HG02642 (cell line): ENCODE data around the gene WDR77.

Source experiments
- ATAC-seq: cut with Tn5 transposase; IDR thresholded peaks from one replicate; pipeline ENCODE4 v1.9.1; 2021; ENCODE audit warnings: mild to moderate bottlenecking; ENCODE audit not compliant: unreplicated experiment, poor library complexity

WDR77 gene

DNA sequence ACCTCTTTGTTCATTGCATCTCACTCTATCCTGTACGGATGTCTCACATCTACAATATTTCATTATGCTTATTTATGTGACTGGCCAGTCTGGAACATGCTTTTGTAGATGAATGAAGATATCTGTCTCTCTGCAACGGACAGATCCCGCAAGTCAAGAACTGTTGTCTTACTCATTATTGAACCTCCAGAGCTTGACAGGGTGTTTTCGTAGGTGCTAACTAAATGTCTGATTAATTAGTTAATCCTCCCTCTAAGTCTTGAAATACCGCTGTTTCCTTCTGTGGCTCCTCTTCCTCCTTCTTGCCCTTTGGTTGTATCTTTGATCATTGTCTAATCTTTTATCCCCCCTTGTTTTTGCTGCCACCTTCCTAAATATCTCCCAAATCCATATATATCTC is 21.5 kb upstream of the WDR77 start:
- no peak for ATAC-seq

- ATAC-seq: no peak
Observed at GRCh38 chr1:111469539-111469938, 20.5 kb upstream of the WDR77 start.

GRCh38 chr1:111468717-111469100 is 19.7 kb upstream of the WDR77 start:
- no peak for ATAC-seq

GRCh38 chr1:111467865-111468716 is 19.0 kb upstream of the WDR77 start:
- no peak for ATAC-seq

GRCh38 chr1:111466480-111466879 is 17.4 kb upstream of the WDR77 start:
- ATAC-seq: no peak

DNA sequence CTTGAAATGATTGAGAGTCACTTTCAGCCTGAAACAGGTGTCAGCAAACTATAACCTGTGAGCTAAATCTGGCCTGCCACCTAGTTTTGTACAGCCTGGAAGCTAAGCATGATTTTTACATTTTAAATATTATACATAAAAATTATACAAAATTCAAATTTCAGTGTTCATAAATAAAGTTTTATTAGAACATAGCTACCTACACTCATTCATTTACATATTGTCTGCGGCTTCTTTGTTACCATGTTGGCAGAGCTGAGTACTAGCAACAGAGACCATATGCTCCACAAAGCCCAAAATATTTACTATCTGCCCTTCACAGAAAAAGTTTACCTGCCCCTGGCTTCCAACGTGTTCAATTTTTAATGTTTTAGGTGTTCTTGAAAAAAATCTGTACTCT is 16.7 kb upstream of the WDR77 start:
- ATAC-seq: no peak

DNA sequence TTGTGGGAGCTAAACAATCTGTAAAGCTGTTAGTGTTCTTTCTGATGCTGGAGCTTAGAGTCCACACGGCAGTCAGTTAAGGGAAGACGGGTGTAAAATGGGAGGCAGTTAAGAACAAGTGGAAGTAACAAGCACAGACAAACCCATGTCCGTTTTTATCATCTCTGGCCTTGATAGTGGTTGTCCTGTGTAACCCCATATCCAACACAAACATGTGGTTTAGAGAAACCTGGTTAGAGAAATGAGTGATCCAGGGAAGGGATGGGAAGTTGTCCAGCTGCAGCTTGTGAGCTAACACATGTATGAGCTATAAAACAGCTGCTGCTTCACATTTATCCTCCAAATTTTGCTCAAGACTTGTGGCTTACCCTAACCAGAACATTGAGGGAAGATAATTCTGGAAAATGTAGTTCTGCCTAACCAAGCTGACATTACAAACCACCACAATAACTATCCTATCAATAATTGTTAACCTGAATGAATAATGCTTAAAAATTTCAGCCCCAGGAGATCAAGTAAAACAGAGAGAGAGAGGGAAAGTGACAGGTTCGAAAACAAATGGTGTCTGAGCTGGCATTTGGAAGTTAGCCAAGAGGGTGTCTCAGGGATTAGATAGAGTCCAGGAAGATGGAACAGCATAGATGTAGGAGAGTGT is 14.1 kb upstream of the WDR77 start:
- no peak for ATAC-seq

DNA sequence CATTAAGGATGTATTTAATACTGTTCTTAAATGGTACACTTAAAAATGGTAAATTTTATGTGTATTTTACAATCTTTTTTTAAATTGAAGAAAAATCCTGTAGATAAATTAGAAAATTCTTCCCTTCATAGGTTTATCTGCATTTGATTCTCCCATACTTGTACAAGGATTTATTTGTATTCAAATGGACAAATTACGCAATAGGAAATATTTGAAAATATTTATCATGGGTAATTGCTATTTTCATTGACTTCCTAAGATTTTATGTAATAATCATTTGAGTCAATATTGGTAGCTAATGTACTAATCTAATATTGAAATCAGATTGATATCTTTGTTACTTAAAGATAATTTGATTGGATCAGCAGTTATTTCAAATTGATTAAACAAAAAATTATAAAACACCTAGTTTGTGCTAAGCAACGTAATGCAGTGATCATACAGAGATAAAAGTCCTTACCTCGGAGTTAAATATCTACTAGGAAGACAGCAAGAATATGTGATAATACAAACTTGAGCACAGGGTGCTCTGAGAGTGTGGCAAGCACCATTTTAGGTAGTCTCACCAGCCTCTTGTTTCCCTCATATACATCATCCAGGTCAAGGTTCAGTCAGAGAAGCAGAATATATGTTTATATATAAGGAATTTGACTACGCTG is 13.4 kb upstream of the WDR77 start:
- ATAC-seq: no peak

DNA sequence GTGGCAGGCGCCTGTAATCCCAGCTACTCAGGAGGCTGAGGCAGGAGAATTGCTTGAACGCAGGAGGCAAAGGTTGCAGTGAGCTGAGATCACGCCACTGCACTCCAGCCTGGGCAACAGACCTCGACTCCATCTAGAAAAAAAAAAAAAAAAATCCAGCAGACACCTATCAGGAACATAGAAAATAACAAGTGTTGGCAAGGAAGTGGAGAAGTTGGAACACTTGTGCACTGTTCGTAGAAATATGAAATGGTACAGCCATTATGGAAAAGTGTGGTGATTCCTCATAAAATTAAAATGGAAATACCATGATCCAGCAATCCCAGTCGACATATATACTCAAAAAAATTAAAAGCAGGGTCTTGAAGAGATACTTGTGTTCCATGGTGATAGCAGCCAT is 12.7 kb upstream of the WDR77 start:
- no peak for ATAC-seq

DNA sequence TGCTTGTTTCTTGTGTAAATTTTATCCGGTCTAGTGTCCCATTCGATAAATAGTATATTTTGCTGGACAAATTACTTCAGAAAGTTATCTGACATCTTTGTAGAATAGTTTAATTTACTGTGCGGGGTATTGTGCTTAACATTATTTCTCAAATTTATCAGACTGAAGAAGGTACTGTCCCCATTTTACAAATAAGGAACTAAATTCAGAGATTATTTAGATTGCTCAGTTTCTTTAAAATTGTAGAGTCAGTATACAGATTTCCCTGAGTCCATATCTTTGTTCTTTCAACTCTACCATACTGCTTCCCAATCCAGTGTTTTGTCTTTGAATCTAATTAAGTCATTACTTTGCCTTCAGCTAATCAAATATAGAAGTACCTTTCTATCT is 6.6 kb upstream of the WDR77 start:
- no peak for ATAC-seq

DNA sequence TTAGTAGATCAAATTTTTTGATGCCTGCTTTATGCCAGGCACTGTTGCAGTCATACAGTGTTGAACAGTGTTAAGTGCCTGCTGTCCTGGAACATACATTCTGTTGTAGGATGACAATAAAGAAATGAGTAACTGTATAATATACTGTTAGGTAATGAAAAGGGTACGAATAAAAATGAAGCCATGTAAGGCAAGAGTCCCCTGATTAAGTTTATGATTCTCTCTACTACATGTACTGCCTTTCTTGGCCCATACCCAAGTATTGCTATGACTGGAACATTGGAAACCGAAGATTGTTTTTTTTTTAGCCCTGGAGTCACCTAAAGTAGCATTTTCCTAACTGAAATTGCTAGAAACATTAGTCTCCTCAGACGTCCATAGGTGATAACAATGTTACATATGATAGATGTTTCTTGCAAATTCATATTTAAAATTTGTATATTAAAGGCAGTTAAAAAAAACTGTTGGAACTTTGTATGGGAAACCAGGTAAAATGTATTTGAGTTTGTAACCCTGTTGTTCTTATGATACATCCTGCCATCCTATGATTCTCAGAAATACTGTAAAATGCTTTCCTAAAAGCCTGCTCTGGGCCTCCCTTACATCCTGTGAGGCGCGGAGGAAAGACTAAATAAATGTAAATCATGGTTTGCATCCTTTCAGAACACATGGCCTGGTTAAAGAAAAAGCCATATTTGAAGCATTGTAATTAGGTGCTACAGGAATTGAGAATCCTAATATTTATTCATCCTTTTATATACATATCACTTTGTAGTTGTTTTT is 6.0 kb upstream of the WDR77 start:
- ATAC-seq: no peak

GRCh38 chr1:111453706-111454105 is 4.7 kb upstream of the WDR77 start:
- no peak for ATAC-seq

DNA sequence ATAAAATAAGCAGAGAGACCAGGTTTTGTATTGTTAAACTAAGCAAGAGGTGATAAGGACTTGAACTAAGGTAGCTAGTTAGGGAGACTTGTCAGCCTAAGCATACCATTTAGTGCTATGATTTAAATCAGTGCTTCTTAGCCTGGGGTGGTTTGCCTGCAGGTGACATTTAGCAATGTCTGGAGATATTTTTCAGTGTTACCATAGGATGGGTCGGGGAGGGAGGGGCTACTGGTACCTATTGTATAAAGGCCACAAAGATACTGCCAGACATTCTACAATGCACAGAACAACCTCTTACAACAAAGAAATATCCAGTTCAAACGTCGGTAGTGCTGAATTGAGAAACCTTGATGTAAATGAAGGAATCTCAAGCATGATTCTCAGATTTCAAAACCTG is 3.5 kb upstream of the WDR77 start:
- ATAC-seq: no peak

- ATAC-seq: no peak
Observed at GRCh38 chr1:111450185-111450584, 1.1 kb upstream of the WDR77 start.

- no peak for ATAC-seq
Observed at GRCh38 chr1:111449703-111450017, 604 bp upstream of the WDR77 start.

- ATAC-seq: peak; percentile 25
Observed at GRCh38 chr1:111448482-111448917, 556 bp downstream of the WDR77 start.

DNA sequence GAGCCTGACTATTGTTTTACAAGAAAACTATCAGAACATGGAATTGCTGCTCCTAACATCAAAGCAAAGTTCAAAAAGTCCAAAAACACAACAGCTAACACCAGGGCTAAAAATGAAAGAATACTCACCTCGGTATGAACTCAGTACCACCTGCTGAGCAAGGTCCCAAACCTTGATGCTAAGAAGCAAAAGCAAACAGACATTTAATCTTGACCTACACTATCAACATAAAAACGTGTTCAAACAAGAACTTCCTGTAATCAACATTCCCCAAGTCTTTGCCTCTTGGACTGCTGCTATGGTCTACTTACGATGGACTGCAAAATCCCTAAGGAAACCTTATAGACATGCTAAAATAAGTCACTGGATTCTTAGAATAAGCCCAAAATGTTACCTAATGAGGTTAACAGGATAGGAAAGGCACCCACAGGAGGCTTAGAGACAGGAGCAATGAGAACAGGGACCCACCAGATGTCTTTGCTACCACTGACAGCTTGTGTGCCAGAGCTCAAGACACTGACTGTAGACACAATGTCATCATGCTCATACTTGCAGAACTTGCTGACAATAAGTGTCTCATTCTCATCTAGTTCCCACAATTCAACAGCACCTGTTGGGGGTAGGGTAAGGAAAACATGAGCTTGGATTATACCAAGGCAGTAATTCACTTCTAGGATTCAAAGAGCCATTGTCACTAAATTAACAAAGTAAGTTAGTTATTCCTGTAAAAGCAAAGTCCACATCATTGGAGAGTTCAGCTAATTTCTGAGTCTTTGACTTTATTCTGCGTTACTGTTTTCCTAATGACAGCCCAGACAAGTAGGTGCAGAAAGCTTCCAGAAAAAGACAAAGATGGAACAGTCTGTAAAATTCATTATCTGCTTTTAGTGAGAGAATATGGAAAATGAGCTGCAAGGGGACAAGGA is 1.8 kb downstream of the WDR77 start:
- no peak for ATAC-seq

GRCh38 chr1:111446546-111446945 is 2.5 kb downstream of the WDR77 start:
- no peak for ATAC-seq

GRCh38 chr1:111444031-111444430 is 5.0 kb downstream of the WDR77 start:
- ATAC-seq: no peak

GRCh38 chr1:111442457-111442856 is 6.6 kb downstream of the WDR77 start:
- peak; percentile 39 for ATAC-seq
